GM12891 (cell line): Measurements from ENCODE around the gene YIF1B.
A peak's percentile ranks its signal among the peaks of the same experiment; 100 is the strongest.

Experiments
- DNase-seq: peaks from one replicate; pipeline ENCODE4 v3.0.0; 2011; ENCODE audit warnings: low spot score; ENCODE audit not compliant: insufficient read length
- FAIRE-seq: peaks from 2 replicates; lab custom pipeline; 2011; peaks lifted over from hg19 to GRCh38; lab: Jason Lieb, UNC
- PAX5 ChIP-seq: IDR thresholded peaks from 2 replicates; pipeline ENCODE4 v1.6.1; 2011; ENCODE audit warnings: low read length, moderate library complexity, mild to moderate bottlenecking; ENCODE audit not compliant: insufficient read depth, severe bottlenecking
- POLR2A ChIP-seq: IDR thresholded peaks from 2 replicates; pipeline ENCODE4 v1.6.1; 2011; ENCODE audit warnings: low read depth, low read length, control low read depth
- POLR2AphosphoS5 ChIP-seq: IDR thresholded peaks from 2 replicates; pipeline ENCODE4 v1.6.1; 2011; ENCODE audit warnings: low read depth, low read length, control low read depth
- POU2F2 ChIP-seq: IDR thresholded peaks from 2 replicates; pipeline ENCODE4 v1.6.1; 2011; ENCODE audit warnings: low read depth, mild to moderate bottlenecking, control low read depth, low read length, moderate library complexity
- SPI1 ChIP-seq: IDR thresholded peaks from 2 replicates; pipeline ENCODE4 v1.6.1; 2011; ENCODE audit warnings: low read depth, low read length, control low read depth
- TAF1 ChIP-seq: IDR thresholded peaks from 2 replicates; pipeline ENCODE4 v1.6.1; 2011; ENCODE audit warnings: low read depth, low read length, control low read depth

Gene YIF1B

DNA sequence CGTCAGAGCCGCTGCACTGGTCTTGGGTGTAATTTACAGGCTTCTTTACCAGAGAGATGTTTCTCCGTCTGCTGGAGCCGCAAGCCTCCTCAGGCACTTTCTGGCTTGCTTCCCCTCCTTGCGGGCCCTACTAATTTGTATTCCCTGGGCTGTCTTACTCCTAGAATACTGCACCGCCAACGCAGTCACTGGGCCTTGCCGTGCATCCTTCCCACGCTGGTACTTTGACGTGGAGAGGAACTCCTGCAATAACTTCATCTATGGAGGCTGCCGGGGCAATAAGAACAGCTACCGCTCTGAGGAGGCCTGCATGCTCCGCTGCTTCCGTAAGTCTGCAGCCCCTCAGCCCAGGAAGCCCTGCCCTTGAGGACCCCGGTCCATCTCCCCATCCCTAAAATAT, 25.8 kb downstream of the YIF1B start:
- DNase-seq (no peak), FAIRE-seq (no peak)
- TF ChIP-seq TAF1 (no peak), SPI1 (no peak)

GRCh38 chr19:38288123-38288855, 27.5 kb downstream of the YIF1B start:
- DNase-seq (no peak), FAIRE-seq (no peak)
- TF ChIP-seq POLR2A = no peak
- no peak for TF ChIP-seq PAX5
- no peak for TF ChIP-seq POLR2AphosphoS5
- TF ChIP-seq TAF1 = no peak
- TF ChIP-seq SPI1 = no peak
- TF ChIP-seq POU2F2 = no peak

- DNase-seq (no peak), FAIRE-seq (no peak)
- TF ChIP-seq TAF1 (no peak), PAX5 (no peak), POLR2A (no peak), POLR2AphosphoS5 (no peak), SPI1 (no peak), POU2F2 (no peak)
Measured at GRCh38 chr19:38287604-38288003, 28.1 kb downstream of the YIF1B start.

DNA sequence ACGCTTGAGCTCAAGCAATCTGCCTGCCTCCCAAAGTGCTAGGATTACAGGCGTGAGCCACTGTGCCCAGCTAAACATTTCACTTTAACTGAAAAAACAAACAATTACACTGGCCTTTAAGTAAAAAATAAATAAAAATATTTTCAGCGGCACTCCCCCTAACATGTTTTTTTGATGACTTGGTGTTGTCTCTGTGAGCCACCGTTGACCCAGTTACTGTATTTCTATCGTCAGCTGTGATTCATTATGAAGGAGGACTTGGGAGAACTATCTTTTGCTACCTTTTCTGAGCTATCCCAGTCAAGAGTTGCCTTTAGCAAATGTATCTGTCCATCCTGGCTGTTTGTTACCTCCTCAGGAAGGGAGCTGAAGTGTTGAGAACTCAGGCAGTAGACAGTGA, 30.2 kb downstream of the YIF1B start:
- no peak for FAIRE-seq
- TF ChIP-seq POLR2AphosphoS5 (no peak), POU2F2 (no peak), POLR2A (no peak), PAX5 (no peak), TAF1 (no peak), SPI1 (no peak)
- DNase-seq = no peak

GRCh38 chr19:38284422-38284821, 31.3 kb downstream of the YIF1B start:
- FAIRE-seq (peak; percentile 84), DNase-seq (no peak)
- TF ChIP-seq POU2F2 (no peak), SPI1 (peak; percentile 65)

- no peak for DNase-seq
- TF ChIP-seq PAX5 (no peak), TAF1 (no peak), POLR2AphosphoS5 (no peak), SPI1 (no peak), POU2F2 (no peak), POLR2A (no peak)
- no peak for FAIRE-seq
Measured at GRCh38 chr19:38283271-38283670, 32.5 kb downstream of the YIF1B start.

DNA sequence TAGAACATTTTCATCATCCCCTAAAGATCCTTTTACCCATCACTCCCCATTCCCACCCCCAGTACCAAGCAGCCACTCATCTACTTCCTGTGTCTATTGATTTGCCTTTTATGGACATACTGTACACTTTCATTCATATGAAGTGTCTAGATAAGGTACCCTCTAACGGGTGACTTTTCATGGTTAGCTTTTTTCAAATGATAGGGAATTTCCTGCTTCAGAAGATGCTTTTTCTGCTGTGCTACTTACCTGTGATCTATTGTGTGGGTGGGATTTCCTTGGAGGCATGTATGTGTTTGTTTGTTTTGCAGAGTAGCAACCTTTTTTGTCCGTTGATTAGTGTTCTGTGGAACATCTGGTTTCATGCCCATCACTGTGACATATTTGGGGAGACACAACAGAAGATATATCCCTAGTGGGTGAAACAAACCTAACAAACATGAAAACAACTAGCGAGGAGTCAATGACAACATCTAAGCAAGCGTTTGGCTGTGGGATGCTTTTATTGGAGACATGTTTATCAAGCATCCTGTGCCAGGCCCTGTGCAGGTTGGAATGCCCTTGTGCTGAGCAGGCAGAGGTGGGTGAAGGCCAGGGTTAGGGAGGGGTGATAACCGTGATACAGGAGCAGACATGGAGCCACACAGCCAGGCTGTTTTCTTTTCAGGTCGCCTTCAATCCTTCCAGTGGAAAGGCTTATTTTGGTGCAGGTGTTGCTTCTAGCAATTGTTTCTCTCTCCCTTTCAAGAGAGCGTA, 33.8 kb downstream of the YIF1B start:
- TF ChIP-seq POLR2A = no peak
- no peak for TF ChIP-seq PAX5
- TF ChIP-seq SPI1 = no peak
- no peak for TF ChIP-seq TAF1
- TF ChIP-seq POU2F2 = no peak
- TF ChIP-seq POLR2AphosphoS5 = no peak
- no peak for DNase-seq

GRCh38 chr19:38280030-38280921, 35.5 kb downstream of the YIF1B start:
- no peak for TF ChIP-seq SPI1
- TF ChIP-seq POLR2A = no peak
- no peak for TF ChIP-seq PAX5
- no peak for TF ChIP-seq POLR2AphosphoS5
- no peak for TF ChIP-seq TAF1
- FAIRE-seq (no peak), DNase-seq (no peak)

More for the DNA sequence above, 33.8 kb downstream of the YIF1B start:
- no peak for FAIRE-seq

DNA sequence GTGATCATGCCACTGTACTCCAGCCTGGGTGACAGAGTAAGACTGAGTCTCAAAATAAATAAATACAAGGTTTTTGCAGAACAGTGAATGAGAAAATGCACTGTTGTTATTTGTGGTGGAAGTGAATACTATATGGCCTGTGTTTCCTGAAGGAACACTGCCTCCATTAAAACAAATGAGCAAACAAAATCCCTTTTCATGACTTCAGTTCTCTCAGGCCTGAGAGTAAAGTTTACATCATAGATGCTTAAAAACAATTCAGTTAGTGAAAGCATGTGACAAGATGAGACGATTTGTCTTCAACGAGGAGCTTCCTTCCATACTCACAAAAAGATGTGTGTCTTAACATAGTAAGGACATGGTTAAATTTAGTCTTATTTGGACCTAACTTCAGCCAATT, 37.0 kb downstream of the YIF1B start:
- no peak for FAIRE-seq
- TF ChIP-seq POU2F2 (no peak), TAF1 (no peak), SPI1 (no peak), PAX5 (no peak), POLR2A (no peak), POLR2AphosphoS5 (no peak)

More for the DNA sequence above, 37.0 kb downstream of the YIF1B start:
- DNase-seq = no peak
